ENCODE results near the gene SEPTIN1. TPM values are rescaled to one million over a fixed set of nuclear protein-coding genes. Genes with fewer than 3 reads are reported as not detected.
A peak's percentile ranks its signal among the peaks of the same experiment; 100 is the strongest.

The SEPTIN1 gene
- total and polyA plus RNA-seq, 2 of the 13 experiments (the other 11 are each of a cell fraction or from before 2014, with no cell fraction given): 0.18 to 0.67 TPM

DNA sequence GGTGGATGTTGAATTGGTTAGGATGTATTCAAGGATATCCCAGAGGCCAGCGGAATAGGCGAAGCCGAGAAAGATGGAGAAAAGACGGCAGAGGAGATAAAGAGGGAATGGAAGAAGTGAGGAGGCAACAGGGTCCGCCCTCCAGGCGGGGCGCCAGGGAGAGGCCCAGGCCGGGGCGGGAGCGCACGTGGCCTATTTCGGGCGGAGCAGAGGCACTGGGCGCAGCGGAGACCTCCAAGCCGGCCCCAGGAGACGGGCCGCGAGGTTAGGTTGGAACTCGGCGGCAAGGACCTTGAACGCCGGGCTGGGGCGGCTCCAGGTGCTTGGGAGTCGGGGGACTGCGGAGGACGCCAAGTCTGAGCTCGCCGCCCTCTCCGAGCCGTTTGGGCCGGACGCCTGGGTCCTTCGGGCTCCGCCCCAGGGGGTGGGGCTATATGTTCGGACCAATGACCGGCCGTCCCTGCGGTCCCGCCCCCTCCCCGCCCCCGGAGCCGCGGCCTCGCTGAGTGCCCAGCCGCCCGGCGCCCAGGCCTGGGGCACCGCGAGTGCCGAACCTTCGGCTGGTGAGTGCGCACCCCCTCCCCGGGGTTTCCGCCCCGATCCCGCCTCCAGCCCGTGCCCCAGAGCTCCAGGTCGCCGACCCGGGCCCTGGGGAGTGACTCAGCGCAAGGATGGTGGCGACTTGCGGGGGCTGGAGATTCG is 24.9 kb upstream of the SEPTIN1 start, which contains the start of gene ZNF771 (continued):
- TF ChIP-seq ZSCAN31 (CRISPR knock-in tag; IDR thresholded peaks at IDR 0.05; ENCODE audit: low read depth) (peak; percentile 95), REXO4 (CRISPR knock-in tag; IDR thresholded peaks at IDR 0.05; ENCODE audit: borderline replicate concordance) (no peak), ZFP1 (CRISPR knock-in tag; IDR thresholded peaks at IDR 0.05) (no peak; the same call in 1 of the 2 replicates), RFX1 (IDR thresholded peaks at IDR 0.05) (no peak), ZSCAN12 (CRISPR knock-in tag; IDR thresholded peaks at IDR 0.05) (peak; percentile 68; the same call in 1 of the 2 replicates), HMG20B (CRISPR knock-in tag; conservative IDR thresholded peaks at IDR 0.05) (no peak), NRL (CRISPR knock-in tag; IDR thresholded peaks at IDR 0.05; ENCODE audit: borderline replicate concordance) (peak; percentile 96), ZNF337 (CRISPR knock-in tag; IDR thresholded peaks at IDR 0.05; ENCODE audit: borderline replicate concordance, low read depth) (0 out of 2 replicates have a peak, but pooled peaks have one; percentile 66), SIN3B (IDR thresholded peaks at IDR 0.05; ENCODE audit: low read length) (no peak), MAZ (IDR thresholded peaks at IDR 0.05; ENCODE audit: borderline replicate concordance, low read depth, low read length) (peak; percentile 28; the same call in 1 of the 2 replicates), MAZ (CRISPR knock-in tag; IDR thresholded peaks at IDR 0.05; ENCODE audit: low read depth) (peak; percentile 93), ARHGAP35 (CRISPR knock-in tag; IDR thresholded peaks at IDR 0.05; ENCODE audit: borderline replicate concordance) (peak; percentile 37; the same call in 1 of the 2 replicates), ARNTL (CRISPR knock-in tag; IDR thresholded peaks at IDR 0.05) (peak; percentile 90; the same call in 1 of the 2 replicates), ZFP41 (CRISPR knock-in tag; IDR thresholded peaks at IDR 0.05; ENCODE audit: borderline replicate concordance) (no peak)
- TF ChIP-seq, protein P1, sequence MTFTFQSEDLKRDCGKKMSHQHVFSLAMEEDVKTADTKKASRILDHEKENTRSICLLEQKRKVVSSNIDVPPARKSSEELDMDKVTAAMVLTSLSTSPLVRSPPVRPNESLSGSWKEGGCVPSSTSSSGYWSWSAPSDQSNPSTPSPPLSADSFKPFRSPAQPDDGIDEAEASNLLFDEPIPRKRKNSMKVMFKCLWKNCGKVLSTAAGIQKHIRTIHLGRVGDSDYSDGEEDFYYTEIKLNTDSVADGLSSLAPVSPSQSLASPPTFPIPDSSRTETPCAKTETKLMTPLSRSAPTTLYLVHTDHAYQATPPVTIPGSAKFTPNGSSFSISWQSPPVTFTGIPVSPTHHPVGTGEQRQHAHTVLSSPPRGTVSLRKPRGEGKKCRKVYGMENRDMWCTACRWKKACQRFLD (CRISPR knock-in tag; IDR thresholded peaks at IDR 0.05; ENCODE audit: borderline replicate concordance): peak; percentile 94; the same call in 1 of the 2 replicates
- TF ChIP-seq, protein P2, sequence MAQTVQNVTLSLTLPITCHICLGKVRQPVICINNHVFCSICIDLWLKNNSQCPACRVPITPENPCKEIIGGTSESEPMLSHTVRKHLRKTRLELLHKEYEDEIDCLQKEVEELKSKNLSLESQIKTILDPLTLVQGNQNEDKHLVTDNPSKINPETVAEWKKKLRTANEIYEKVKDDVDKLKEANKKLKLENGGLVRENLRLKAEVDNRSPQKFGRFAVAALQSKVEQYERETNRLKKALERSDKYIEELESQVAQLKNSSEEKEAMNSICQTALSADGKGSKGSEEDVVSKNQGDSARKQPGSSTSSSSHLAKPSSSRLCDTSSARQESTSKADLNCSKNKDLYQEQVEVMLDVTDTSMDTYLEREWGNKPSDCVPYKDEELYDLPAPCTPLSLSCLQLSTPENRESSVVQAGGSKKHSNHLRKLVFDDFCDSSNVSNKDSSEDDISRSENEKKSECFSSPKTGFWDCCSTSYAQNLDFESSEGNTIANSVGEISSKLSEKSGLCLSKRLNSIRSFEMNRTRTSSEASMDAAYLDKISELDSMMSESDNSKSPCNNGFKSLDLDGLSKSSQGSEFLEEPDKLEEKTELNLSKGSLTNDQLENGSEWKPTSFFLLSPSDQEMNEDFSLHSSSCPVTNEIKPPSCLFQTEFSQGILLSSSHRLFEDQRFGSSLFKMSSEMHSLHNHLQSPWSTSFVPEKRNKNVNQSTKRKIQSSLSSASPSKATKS (CRISPR knock-in tag; IDR thresholded peaks at IDR 0.05): no peak
- TF ChIP-seq, protein P3, sequence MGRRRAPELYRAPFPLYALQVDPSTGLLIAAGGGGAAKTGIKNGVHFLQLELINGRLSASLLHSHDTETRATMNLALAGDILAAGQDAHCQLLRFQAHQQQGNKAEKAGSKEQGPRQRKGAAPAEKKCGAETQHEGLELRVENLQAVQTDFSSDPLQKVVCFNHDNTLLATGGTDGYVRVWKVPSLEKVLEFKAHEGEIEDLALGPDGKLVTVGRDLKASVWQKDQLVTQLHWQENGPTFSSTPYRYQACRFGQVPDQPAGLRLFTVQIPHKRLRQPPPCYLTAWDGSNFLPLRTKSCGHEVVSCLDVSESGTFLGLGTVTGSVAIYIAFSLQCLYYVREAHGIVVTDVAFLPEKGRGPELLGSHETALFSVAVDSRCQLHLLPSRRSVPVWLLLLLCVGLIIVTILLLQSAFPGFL (CRISPR knock-in tag; IDR thresholded peaks at IDR 0.05): no peak
- TF ChIP-seq, protein P4, sequence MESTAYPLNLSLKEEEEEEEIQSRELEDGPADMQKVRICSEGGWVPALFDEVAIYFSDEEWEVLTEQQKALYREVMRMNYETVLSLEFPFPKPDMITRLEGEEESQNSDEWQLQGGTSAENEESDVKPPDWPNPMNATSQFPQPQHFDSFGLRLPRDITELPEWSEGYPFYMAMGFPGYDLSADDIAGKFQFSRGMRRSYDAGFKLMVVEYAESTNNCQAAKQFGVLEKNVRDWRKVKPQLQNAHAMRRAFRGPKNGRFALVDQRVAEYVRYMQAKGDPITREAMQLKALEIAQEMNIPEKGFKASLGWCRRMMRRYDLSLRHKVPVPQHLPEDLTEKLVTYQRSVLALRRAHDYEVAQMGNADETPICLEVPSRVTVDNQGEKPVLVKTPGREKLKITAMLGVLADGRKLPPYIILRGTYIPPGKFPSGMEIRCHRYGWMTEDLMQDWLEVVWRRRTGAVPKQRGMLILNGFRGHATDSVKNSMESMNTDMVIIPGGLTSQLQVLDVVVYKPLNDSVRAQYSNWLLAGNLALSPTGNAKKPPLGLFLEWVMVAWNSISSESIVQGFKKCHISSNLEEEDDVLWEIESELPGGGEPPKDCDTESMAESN (CRISPR knock-in tag; conservative IDR thresholded peaks at IDR 0.05): peak; percentile 55
- TF ChIP-seq, protein P5, sequence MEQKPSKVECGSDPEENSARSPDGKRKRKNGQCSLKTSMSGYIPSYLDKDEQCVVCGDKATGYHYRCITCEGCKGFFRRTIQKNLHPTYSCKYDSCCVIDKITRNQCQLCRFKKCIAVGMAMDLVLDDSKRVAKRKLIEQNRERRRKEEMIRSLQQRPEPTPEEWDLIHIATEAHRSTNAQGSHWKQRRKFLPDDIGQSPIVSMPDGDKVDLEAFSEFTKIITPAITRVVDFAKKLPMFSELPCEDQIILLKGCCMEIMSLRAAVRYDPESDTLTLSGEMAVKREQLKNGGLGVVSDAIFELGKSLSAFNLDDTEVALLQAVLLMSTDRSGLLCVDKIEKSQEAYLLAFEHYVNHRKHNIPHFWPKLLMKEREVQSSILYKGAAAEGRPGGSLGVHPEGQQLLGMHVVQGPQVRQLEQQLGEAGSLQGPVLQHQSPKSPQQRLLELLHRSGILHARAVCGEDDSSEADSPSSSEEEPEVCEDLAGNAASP (CRISPR knock-in tag; IDR thresholded peaks at IDR 0.05; ENCODE audit: borderline replicate concordance): peak; percentile 68
